CD8-positive, alpha-beta memory T cell (primary cell): Measurements from ENCODE around the gene EN2. TPM values are rescaled to one million over a fixed set of nuclear protein-coding genes. Genes with fewer than 3 reads are reported as not detected.
A peak's percentile ranks its signal among the peaks of the same experiment; 100 is the strongest.

Experiments used
- CTCF ChIA-PET: fragments of 350-600 bp; sonication (Branson Sonifier 250); formaldehyde crosslinking; loops from one replicate; lab custom pipeline; 2021; ENCODE audit warnings: antibody characterized with exemption; lab: Charles Lee
- POLR2A ChIA-PET: fragments of 350-600 bp; sonication (Branson Sonifier 250); formaldehyde crosslinking; loops from one replicate; lab custom pipeline; 2021; ENCODE audit warnings: antibody characterized with exemption; lab: Charles Lee
- DNase-seq, 5 donors: peaks; one replicate each; pipeline versions ENCODE4 v3.0.0 to v3.0.0-alpha.2; 2020 to 2022; ENCODE audit warnings: mixed read lengths in 1 of 5
- H3K27ac ChIP-seq: one replicate; pipeline ENCODE4 v1.7.0; 2013; ENCODE audit warnings: low read depth, mild to moderate bottlenecking, low read length, moderate library complexity
- H3K27me3 ChIP-seq: 2 replicates; pipeline ENCODE4 v1.7.0; 2013; ENCODE audit warnings: low read length, mild to moderate bottlenecking; ENCODE audit not compliant: insufficient read depth, poor library complexity, severe bottlenecking
- H3K36me3 ChIP-seq: 2 replicates; pipeline ENCODE4 v1.7.0; 2013; ENCODE audit warnings: mild to moderate bottlenecking, low read length, moderate library complexity; ENCODE audit not compliant: insufficient read depth
- H3K4me1 ChIP-seq: 2 replicates; pipeline ENCODE4 v1.7.0; 2013; ENCODE audit warnings: mild to moderate bottlenecking, low read length, moderate library complexity; ENCODE audit not compliant: insufficient read depth
- H3K4me3 ChIP-seq: 2 replicates; pipeline ENCODE4 v1.7.0; 2013; ENCODE audit warnings: mild to moderate bottlenecking, low read length
- H3K9me3 ChIP-seq: 2 replicates; pipeline ENCODE4 v1.7.0; 2013; ENCODE audit warnings: mild to moderate bottlenecking, low read length
- H3K27ac Mint-ChIP-seq, 8 donors: one replicate each; pipeline ENCODE4 v1.8.0; 2020 to 2021; ENCODE audit warnings: mixed read lengths in 8 of 8, mild to moderate bottlenecking in 6 of 8, inconsistent platforms in 3 of 8, moderate library complexity in 3 of 8
- H3K27me3 Mint-ChIP-seq, 2 donors: one replicate each; pipeline ENCODE4 v1.8.0; 2020 to 2021; ENCODE audit warnings: mixed read lengths in 2 of 2, mild to moderate bottlenecking in 1 of 2, moderate library complexity in 1 of 2
- H3K36me3 Mint-ChIP-seq, 3 donors: one replicate each; pipeline ENCODE4 v1.8.0; 2020 to 2021; ENCODE audit warnings: mixed read lengths in 3 of 3, inconsistent platforms in 1 of 3, mild to moderate bottlenecking in 1 of 3
- H3K4me1 Mint-ChIP-seq, 3 donors: one replicate each; pipeline ENCODE4 v1.8.0; 2020 to 2021; ENCODE audit warnings: mixed read lengths in 3 of 3, inconsistent platforms in 1 of 3, mild to moderate bottlenecking in 1 of 3
- H3K4me3 Mint-ChIP-seq, 7 donors: one replicate each; pipeline ENCODE4 v1.8.0; 2020 to 2021; ENCODE audit warnings: mixed read lengths in 7 of 7, mild to moderate bottlenecking in 6 of 7, moderate library complexity in 4 of 7, inconsistent platforms in 2 of 7
- H3K9me3 Mint-ChIP-seq, 5 donors: one replicate each; pipeline ENCODE4 v1.8.0; 2020 to 2022; ENCODE audit warnings: mixed read lengths in 5 of 5, mild to moderate bottlenecking in 3 of 5, moderate library complexity in 2 of 5, inconsistent platforms in 1 of 5
- polyA plus RNA-seq: library from polyadenylated mRNA; unstranded; fragments of 300-500 nt; fragmentation: Illumina TruSeq; gene quantifications from one replicate; pipeline ENCODE4 v1.2.3, GENCODE V29; 2021
- total RNA-seq, 2 experiments: library from RNA; stranded (reverse); gene quantifications; one replicate each; pipeline ENCODE4 v1.2.3, GENCODE V29; 2021

Gene EN2
- total and polyA plus RNA-seq, 3 experiments from 2014 or later, result not detected

DNA sequence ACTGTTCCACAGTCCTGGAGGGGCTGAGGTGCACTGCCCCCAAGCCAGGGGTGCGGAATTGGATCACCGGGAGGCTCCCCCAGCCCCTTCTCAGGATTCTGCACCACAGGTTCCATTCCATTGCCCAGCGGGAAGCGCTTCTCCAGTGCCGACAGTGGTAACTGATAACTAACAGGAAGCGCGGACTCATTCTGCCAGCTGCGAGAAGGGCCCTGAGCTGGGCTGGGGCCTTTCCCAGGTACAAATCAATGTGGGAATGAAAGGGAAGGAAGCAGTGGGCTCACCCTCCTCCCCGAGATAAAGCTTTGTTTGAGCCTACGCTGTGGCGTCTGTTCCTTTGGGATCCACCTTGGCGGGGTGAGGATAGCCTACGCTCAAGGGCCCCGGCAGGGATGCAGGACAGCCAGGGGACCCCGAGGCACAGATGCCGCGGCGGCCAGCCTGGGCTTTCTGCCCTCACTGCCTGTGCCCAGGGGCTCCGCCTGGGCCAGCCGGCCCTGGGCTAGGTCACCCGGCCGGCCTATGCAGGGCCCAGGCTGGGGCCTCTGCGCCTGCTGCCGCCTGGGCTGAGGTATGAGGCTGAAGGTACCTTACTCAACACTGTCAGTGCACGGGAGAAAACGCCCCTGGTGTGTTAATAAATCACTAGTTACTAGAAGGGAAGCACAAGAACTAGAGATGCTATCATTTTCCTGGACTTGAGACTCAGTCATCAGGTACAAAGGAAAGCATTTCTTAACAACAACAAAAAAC, 39.4 kb downstream of the EN2 start:
- Histone ChIP-seq H3K4me3 (no peak overlapping the region), H3K27me3 (peaks cover 23% of the 10 kb centered on the region), H3K27ac (no peak overlapping the region), H3K9me3 (no peaks in the 10 kb centered on the region), H3K36me3 (no peaks in the 10 kb centered on the region), H3K4me1 (no peaks in the 10 kb centered on the region)
- Mint-ChIP-seq H3K27me3 (peaks cover 12 to 49% of the 10 kb centered on the region in 2 donors), H3K36me3 (no peaks in the 10 kb centered on the region), H3K4me1 (no peaks in the 10 kb centered on the region), H3K9me3 (no peaks in the 10 kb centered on the region), H3K4me3 (peak overlapping the region in 1 of 7 donors; percentile 12), H3K27ac (peak overlapping the region in 1 of 8 donors; percentile 70)
- ChIA-PET CTCF (no interaction called here), POLR2A (no interaction called here)
- no peak for DNase-seq

DNA sequence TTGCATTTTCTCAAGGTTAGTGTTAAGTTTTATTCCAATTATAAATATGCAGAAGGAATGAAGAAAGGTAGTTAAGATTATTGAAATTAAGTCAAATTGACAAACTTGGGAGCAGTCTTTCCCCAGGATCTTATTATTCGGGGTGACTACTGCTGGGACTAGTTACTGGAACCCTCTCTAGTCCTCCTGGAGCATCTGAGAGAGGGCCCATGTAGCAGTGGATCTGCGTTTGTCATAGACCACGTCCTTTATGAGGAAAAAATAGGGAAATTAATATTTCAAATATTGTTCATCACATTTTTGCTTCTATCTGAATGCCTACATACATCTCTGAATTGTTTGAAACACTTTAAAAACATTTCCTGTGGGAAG, 47.5 kb downstream of the EN2 start:
- H3K4me3 Mint-ChIP-seq, result no peak overlapping the region
- Histone ChIP-seq H3K4me1 (peaks cover 4% of the 10 kb centered on the region), H3K4me3 (no peak overlapping the region), H3K36me3 (no peaks in the 10 kb centered on the region), H3K27ac (no peak overlapping the region), H3K27me3 (peaks cover 52% of the 10 kb centered on the region), H3K9me3 (no peaks in the 10 kb centered on the region)
- H3K4me1 Mint-ChIP-seq, result peaks cover 15 to 25% (median 22%) of the 10 kb centered on the region in 3 donors
- H3K27ac Mint-ChIP-seq, result no peak overlapping the region
- POLR2A ChIA-PET, result no interaction called here
- CTCF ChIA-PET, result no interaction called here
- H3K27me3 Mint-ChIP-seq, result peaks cover 53 to 94% of the 10 kb centered on the region in 2 donors
- no peak for DNase-seq
- peaks cover 0 to 8% (median 5%) of the 10 kb centered on the region in 5 donors for H3K9me3 Mint-ChIP-seq
- H3K36me3 Mint-ChIP-seq, result no peaks in the 10 kb centered on the region

DNA sequence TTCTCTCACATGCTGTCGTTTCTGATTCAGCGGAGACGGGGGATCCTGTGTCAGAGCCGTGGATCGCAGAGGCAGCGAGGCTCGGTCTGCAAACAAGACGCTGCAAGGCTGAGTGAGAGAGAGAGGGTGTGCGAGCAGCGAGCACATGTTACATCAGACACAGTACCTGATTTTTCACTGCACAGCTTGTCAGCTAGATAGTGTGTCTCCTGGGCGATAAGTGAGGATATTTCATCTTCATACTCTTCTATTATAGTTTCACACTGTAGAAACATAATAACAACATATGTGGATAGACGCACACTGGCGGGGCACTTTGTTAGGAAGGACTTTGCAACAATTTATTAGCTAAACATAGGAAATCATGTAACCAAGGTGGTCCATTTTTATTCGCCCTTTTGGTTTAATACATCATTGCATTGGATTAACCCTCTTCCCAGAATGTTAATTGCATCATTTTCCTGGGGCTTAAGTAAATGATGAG, 49.0 kb downstream of the EN2 start:
- H3K36me3 ChIP-seq, result no peaks in the 10 kb centered on the region
- Mint-ChIP-seq H3K36me3 (no peaks in the 10 kb centered on the region), H3K27me3 (peaks cover 61 to 94% of the 10 kb centered on the region in 2 donors), H3K4me3 (peak overlapping the region in 1 of 7 donors; percentile 17), H3K9me3 (peaks cover 0 to 8% (median 5%) of the 10 kb centered on the region in 5 donors), H3K4me1 (peaks cover 17 to 31% (median 24%) of the 10 kb centered on the region in 3 donors), H3K27ac (peak overlapping the region in 1 of 8 donors; percentile 17)
- H3K4me3 ChIP-seq, result no peak overlapping the region
- H3K27me3 ChIP-seq, result peaks cover 58% of the 10 kb centered on the region
- no peaks in the 10 kb centered on the region for H3K9me3 ChIP-seq
- H3K4me1 ChIP-seq, result peaks cover 4% of the 10 kb centered on the region
- ChIA-PET POLR2A (no interaction called here), CTCF (no interaction called here)
- H3K27ac ChIP-seq, result no peak overlapping the region
- no peak for DNase-seq

DNA sequence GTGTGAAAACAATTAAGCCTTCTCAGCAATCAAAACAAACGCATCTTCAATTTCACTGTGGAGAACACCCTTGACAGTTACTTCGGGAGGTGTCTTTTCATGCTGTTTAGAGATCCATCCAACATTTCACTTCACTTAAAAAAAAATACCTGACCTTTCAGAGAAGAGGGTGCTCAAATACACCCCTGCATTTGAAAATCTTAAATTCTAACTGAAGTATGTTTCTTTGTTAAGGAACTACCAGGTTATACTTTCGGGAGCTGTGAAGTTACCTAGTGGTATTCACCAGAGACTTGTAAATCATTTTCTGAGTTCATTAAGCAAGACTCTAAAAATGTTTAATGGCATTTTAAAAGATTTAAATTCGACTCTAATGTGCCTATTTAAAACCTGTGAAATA, 49.6 kb downstream of the EN2 start:
- H3K27me3 Mint-ChIP-seq, result peaks cover 65 to 95% of the 10 kb centered on the region in 2 donors
- Histone ChIP-seq H3K4me3 (no peak overlapping the region), H3K9me3 (no peaks in the 10 kb centered on the region), H3K27ac (no peak overlapping the region), H3K36me3 (no peaks in the 10 kb centered on the region), H3K4me1 (peaks cover 4% of the 10 kb centered on the region), H3K27me3 (peaks cover 65% of the 10 kb centered on the region)
- peaks cover 0 to 8% (median 5%) of the 10 kb centered on the region in 5 donors for H3K9me3 Mint-ChIP-seq
- H3K36me3 Mint-ChIP-seq, result no peaks in the 10 kb centered on the region
- no peak overlapping the region for H3K27ac Mint-ChIP-seq
- POLR2A ChIA-PET, result no interaction called here
- H3K4me1 Mint-ChIP-seq, result peaks cover 17 to 31% (median 24%) of the 10 kb centered on the region in 3 donors
- CTCF ChIA-PET, result no interaction called here
- no peak for DNase-seq
- no peak overlapping the region for H3K4me3 Mint-ChIP-seq

DNA sequence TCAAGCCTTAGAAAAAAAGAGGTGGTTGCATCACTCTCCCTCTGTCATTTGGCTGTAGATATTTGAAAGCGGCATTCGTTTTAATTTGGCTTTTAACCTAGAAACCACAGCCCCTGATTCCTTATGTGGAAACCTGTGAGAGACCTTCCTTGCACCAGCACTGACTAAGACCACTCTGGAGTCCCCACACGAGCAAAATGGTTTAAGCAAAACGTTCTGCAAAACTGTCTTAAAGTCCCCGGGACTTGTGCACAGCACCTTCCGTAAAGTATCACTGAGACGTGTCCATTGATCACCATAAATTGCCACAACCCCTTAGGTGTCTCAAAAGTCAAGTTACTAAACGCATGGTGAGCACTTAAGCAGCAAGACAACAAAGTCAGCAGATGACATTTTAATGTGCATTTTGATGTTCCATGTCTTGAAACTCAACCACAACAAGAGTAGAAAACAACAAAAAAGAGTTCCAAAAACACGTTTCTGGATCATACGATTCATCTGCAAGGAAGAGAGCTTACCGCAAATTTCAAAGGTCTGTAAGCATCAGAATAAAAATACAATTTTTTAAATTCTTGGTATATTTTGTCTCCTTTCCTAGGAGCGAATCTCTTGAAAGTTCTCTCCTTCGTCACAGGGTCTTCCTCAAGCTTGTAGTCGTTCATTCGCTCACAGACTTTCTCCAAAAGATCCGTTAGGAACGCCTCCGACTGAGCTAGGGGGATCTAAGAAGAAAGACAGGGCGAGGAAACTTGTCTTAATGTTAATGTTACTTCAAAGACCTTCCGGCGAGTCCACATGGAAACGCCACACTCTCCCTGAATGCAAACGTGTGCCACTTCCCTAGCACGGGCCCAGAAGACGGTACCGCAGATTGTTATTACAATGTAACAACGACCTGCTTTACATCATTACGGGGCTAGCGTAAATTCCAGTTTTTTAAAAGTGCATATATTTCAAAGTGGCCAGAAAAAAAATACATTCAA, 50.7 kb downstream of the EN2 start:
- H3K4me3 ChIP-seq, result no peak overlapping the region
- no peak overlapping the region for H3K27ac ChIP-seq
- CTCF ChIA-PET, result no interaction called here
- Mint-ChIP-seq H3K36me3 (no peaks in the 10 kb centered on the region), H3K27ac (peak overlapping the region in 1 of 8 donors; percentile 55), H3K4me3 (peak overlapping the region in 4 of 7 donors; percentile 11 to 52 (median 50)), H3K27me3 (peaks cover 65 to 93% of the 10 kb centered on the region in 2 donors), H3K4me1 (peaks cover 17 to 31% (median 24%) of the 10 kb centered on the region in 3 donors), H3K9me3 (peaks cover 0 to 8% (median 5%) of the 10 kb centered on the region in 5 donors)
- peaks cover 4% of the 10 kb centered on the region for H3K4me1 ChIP-seq
- no peaks in the 10 kb centered on the region for H3K9me3 ChIP-seq
- H3K27me3 ChIP-seq, result peaks cover 65% of the 10 kb centered on the region
- no peaks in the 10 kb centered on the region for H3K36me3 ChIP-seq
- no peak for DNase-seq
- POLR2A ChIA-PET, result no interaction called here

DNA sequence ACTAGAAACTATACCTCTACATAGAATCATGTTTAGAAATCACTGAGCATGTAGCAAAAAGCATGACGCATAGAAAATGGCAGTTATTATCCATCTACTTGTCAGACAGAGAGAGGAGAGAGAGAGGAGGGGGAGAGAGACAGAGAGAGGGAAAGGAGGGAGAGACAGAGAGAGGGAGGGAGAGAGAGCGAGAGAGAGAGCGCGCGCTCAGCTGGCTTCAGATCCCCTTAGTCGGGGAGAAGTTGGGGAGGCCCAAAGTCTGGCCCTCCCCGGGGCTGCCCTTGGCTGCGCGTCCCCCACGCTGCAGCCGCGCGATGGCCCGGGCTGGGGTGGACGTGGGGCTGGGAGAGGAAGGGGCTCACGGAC, 51.4 kb downstream of the EN2 start:
- Mint-ChIP-seq H3K9me3 (peaks cover 0 to 8% (median 5%) of the 10 kb centered on the region in 5 donors), H3K36me3 (no peaks in the 10 kb centered on the region), H3K4me3 (peak overlapping the region in 4 of 7 donors; percentile 11 to 52 (median 50)), H3K27ac (peak overlapping the region in 1 of 8 donors; percentile 55), H3K27me3 (peaks cover 69 to 93% of the 10 kb centered on the region in 2 donors), H3K4me1 (peaks cover 17 to 31% (median 24%) of the 10 kb centered on the region in 3 donors)
- H3K4me3 ChIP-seq, result no peak overlapping the region
- ChIA-PET CTCF (no interaction called here), POLR2A (no interaction called here)
- DNase-seq, result no peak
- peaks cover 60% of the 10 kb centered on the region for H3K27me3 ChIP-seq
- H3K27ac ChIP-seq, result no peak overlapping the region
- H3K36me3 ChIP-seq, result no peaks in the 10 kb centered on the region
- H3K4me1 ChIP-seq, result peaks cover 4% of the 10 kb centered on the region
- H3K9me3 ChIP-seq, result no peaks in the 10 kb centered on the region

DNA sequence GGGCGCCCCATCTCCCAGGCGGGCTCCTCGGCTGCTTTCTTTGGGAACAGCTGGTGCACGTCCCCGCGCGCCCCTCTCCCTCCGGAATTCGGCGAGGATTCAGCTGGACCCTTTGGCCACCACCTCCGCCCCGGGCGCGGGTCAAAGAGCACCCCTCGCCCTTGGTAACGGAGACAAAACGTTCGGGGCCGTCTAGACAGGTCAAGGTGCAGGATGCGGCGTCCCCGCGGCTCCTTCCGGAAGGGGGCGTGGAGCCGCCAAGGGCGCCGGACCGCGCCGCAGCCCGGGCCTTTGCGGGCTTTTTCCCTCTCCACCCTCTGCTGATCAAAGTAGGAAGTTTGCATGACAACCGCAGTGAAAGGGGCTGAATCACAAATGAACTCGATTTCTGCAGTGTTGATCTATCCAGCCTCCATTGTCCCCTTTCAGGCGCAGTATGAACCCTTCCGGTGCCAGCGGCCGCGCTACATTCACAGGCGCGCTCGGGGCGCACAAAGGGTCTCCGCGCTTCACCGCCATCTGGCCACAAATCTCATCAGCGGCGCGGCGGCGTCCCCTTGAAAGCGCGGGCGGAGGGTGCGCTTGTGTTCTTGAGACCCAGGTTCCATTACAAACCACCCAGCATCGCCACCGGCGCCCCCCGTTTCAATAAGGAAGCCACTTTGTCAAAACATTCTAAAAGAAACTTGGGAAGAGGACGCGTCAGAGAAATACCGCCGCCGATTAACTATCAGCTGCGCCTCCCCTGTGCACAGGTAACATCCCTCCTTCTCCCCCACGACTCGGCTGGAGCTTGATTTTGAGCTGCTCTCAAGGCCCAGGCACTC, 52.0 kb downstream of the EN2 start:
- Histone ChIP-seq H3K27me3 (peaks cover 60% of the 10 kb centered on the region), H3K36me3 (no peaks in the 10 kb centered on the region), H3K4me3 (no peak overlapping the region), H3K4me1 (peaks cover 4% of the 10 kb centered on the region), H3K27ac (no peak overlapping the region), H3K9me3 (no peaks in the 10 kb centered on the region)
- Mint-ChIP-seq H3K4me1 (peaks cover 17 to 31% (median 24%) of the 10 kb centered on the region in 3 donors), H3K4me3 (peak overlapping the region in 4 of 7 donors; percentile 50 to 75 (median 63)), H3K9me3 (peaks cover 0 to 8% (median 5%) of the 10 kb centered on the region in 5 donors), H3K27ac (no peak overlapping the region), H3K27me3 (peaks cover 69 to 91% of the 10 kb centered on the region in 2 donors), H3K36me3 (no peaks in the 10 kb centered on the region)
- ChIA-PET POLR2A (no interaction called here), CTCF (no interaction called here)
- DNase-seq, result no peak
